PFSK-1 (cell line): ENCODE measurements around the gene OBP2B.

Source experiments
- FOXP2 ChIP-seq: optimal IDR thresholded peaks from 2 replicates; pipeline ENCODE3; 2011; ENCODE audit warnings: borderline replicate concordance, control low read depth, inconsistent platforms; ENCODE audit not compliant: insufficient read depth; ENCODE audit errors: extremely low read length, extremely low read depth
- POLR2AphosphoS5 ChIP-seq: IDR thresholded peaks from 2 replicates; pipeline ENCODE4 v1.6.1; 2012; ENCODE audit warnings: low read depth, mild to moderate bottlenecking, control low read depth, low read length, moderate library complexity
- SIN3A ChIP-seq: IDR thresholded peaks from 2 replicates; pipeline ENCODE4 v1.6.1; 2012; ENCODE audit warnings: mild to moderate bottlenecking, low read length, moderate library complexity, borderline replicate concordance; ENCODE audit not compliant: insufficient read depth
- TAF1 ChIP-seq: IDR thresholded peaks from 2 replicates; pipeline ENCODE4 v1.6.1; 2012; ENCODE audit warnings: low read length, control low read depth, borderline replicate concordance; ENCODE audit not compliant: insufficient read depth
- TF ChIP-seq, protein P1 (sequence below), 2 experiments: IDR thresholded peaks; 2 replicates each; pipeline versions ENCODE4 v1.6.1 to v1.8.0; 2011 to 2012; ENCODE audit warnings: low read depth in 2 of 2, low read length in 2 of 2, control low read depth in 1 of 2, inconsistent platforms in 1 of 2, mild to moderate bottlenecking in 1 of 2, moderate library complexity in 1 of 2; ENCODE audit not compliant: insufficient read depth in 1 of 2

OBP2B gene

DNA sequence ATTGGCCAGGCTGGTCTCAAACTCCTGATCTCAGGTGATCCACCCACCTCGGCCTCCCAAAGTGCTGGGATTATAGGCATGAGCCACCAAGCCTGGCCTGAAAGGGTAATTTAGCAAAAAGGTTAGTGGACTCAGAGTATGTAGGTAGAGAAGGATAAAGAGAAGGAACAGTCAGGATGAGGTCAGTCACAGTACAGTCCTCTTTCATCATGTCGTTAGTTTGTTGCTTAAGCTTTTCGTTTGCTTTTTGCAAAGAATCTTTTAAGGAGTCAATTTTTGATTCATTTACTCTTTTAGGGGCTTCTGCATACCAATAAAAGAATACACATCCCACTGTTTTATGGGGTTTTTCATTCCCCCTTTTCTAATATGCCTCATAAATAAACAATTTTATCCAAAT, 27.5 kb downstream of the OBP2B start:
- TF ChIP-seq POLR2AphosphoS5 (no peak), TAF1 (no peak), FOXP2 (no peak), SIN3A (no peak)
- TF ChIP-seq, protein P1, sequence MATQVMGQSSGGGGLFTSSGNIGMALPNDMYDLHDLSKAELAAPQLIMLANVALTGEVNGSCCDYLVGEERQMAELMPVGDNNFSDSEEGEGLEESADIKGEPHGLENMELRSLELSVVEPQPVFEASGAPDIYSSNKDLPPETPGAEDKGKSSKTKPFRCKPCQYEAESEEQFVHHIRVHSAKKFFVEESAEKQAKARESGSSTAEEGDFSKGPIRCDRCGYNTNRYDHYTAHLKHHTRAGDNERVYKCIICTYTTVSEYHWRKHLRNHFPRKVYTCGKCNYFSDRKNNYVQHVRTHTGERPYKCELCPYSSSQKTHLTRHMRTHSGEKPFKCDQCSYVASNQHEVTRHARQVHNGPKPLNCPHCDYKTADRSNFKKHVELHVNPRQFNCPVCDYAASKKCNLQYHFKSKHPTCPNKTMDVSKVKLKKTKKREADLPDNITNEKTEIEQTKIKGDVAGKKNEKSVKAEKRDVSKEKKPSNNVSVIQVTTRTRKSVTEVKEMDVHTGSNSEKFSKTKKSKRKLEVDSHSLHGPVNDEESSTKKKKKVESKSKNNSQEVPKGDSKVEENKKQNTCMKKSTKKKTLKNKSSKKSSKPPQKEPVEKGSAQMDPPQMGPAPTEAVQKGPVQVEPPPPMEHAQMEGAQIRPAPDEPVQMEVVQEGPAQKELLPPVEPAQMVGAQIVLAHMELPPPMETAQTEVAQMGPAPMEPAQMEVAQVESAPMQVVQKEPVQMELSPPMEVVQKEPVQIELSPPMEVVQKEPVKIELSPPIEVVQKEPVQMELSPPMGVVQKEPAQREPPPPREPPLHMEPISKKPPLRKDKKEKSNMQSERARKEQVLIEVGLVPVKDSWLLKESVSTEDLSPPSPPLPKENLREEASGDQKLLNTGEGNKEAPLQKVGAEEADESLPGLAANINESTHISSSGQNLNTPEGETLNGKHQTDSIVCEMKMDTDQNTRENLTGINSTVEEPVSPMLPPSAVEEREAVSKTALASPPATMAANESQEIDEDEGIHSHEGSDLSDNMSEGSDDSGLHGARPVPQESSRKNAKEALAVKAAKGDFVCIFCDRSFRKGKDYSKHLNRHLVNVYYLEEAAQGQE (IDR thresholded peaks at IDR 0.05; ENCODE audit: insufficient read depth in 1 of 2, low read depth in 2 of 2, low read length in 2 of 2): no peak

DNA sequence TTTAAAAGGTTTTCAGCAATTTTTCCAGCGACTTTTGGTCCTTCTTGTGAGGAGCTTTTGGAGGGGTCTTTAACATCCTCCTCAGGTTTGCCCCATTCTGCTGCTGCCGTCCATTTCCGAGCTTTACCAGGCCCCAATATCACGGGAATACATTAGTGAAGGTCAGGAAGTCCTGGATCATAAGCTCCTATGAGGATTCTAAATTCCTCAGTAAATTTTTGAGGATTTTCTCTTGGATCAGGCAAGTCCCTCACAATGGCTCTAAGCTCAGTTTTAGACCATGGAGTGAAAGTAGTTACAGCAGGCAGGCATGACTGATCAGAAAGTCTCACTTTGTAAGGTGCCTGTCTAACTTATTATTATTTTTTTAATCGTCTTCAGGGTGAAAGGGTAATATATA, 28.1 kb downstream of the OBP2B start:
- TF ChIP-seq TAF1 (no peak), SIN3A (no peak)

DNA sequence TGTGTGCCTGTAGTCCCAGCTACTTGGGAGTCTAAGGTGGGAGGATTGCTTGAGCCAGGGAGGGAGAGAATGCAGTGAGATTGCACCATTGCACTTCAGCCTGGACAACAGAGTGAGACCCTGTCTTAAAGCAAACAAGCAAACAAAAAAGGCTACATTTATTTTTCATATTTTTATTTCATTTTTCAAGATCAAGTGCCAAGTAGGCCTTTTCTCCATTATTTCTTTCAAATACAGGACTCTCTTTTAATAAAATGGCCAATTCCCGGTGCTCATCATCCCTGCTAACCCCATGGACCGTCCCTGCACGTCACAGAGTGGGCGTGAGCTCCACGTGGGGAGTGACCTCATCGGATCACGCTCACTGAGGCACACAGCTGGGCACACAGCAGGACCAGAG, 36.0 kb downstream of the OBP2B start:
- TF ChIP-seq, protein P1 (IDR thresholded peaks at IDR 0.05; ENCODE audit: insufficient read depth in 1 of 2, low read depth in 2 of 2, low read length in 2 of 2): no peak
- no peak for TF ChIP-seq POLR2AphosphoS5
- no peak for TF ChIP-seq SIN3A
- no peak for TF ChIP-seq TAF1
- no peak for TF ChIP-seq FOXP2

DNA sequence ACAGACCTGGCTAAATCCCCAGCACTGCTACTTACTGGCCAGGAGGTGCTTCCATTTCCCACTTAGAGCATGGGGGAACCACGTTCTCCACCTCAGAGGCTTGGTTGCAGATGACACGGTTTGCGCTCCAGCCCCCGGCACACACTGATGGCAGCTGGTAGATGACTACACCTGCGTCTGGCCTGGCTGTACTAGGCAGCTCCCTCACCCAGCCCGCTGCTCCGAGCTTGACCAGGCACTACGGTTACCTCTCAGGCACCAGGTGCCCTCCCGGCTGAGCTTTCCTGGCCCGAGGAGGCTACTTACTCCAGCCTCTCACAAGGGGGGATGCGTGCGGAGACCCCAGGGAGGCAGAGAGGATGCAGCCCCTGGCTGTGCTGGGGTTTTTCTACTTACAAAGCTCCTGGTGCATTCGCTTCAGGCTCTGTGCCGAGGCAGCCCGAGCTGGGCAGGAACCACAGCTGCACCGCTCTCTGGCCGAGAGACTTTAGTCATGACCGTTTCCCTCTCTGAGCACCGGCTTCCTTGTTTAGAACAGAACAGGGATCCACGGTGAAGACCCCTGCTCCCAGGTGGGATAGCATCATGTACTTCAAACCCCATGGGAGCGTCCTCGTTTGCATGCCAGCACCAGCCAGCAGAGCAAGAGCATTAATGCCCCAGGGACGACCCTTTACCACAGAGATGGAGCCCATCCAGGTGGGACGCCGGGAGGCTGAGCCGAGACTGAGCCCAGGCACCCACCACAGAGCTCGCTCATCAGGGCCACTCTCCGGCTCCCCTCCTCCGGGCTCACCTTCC, 37.7 kb downstream of the OBP2B start:
- no peak for TF ChIP-seq SIN3A
- TF ChIP-seq, protein P1 (IDR thresholded peaks at IDR 0.05; ENCODE audit: insufficient read depth in 1 of 2, low read depth in 2 of 2, low read length in 2 of 2): no peak
- TF ChIP-seq FOXP2: no peak
- no peak for TF ChIP-seq POLR2AphosphoS5
- TF ChIP-seq TAF1: no peak

DNA sequence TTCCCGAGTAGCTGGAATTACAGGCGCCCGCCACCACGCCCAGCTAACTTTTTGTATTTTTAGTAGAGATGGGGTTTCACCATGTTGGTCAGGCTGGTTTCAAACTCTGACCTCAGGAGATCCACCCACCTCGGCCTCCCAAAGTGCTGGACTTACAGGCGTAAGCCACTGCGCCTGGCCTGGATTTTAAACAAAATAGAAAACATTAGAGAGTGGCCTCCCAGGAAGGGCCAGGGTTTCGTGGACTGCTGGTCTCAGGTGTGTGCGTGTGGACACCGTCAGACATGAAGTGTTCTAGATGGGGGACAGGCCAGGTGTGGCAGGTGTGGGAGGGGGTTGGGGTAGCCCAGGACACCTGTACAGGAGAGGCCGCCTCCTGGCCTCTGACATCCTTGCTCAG, 38.3 kb downstream of the OBP2B start:
- TF ChIP-seq FOXP2 (no peak), TAF1 (no peak), POLR2AphosphoS5 (no peak), SIN3A (no peak)
- TF ChIP-seq, protein P1 (IDR thresholded peaks at IDR 0.05; ENCODE audit: insufficient read depth in 1 of 2, low read depth in 2 of 2, low read length in 2 of 2): no peak
